Activated CD8-positive, alpha-beta memory T cell treated with anti-CD3 and anti-CD28 coated beads, Interleukin-2, amount 50 U/mL, for 4 hours (primary cell): ENCODE measurements around the gene PATE1.
"Not testable (repeated sequence)": the region's sequence is repeated elsewhere in the genome, so short reads cannot be mapped to it uniquely, and the experiment has no call there.

ENCODE experiments used
- DNase-seq: peaks from one replicate; pipeline ENCODE4 v3.0.0-alpha.2; 2020

The PATE1 gene, protein sequence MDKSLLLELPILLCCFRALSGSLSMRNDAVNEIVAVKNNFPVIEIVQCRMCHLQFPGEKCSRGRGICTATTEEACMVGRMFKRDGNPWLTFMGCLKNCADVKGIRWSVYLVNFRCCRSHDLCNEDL

DNA sequence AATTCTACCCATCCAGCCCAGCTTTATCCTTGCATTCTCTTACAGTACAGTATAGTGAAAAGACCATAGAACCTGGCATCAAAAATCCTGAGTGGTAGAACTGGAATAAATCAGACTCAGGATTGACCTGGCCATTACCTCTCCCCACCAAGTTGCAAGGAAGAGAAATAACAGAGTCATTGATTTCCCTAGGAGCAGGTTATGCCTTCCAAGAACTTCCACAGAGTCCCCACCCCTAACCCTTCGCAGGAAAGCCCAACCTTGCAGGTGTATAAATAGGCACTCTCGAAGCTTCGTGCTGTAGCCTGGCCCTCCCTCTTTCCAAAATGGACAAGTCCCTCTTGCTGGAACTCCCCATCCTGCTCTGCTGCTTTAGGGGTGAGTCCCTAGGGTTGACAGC is at the start of gene PATE1:
TSS of gene PATE1 (plus strand) at position 301 of the 400 bp plus-strand sequence. CDS start at position 327, 26 bp downstream.
- no peak for DNase-seq

DNA sequence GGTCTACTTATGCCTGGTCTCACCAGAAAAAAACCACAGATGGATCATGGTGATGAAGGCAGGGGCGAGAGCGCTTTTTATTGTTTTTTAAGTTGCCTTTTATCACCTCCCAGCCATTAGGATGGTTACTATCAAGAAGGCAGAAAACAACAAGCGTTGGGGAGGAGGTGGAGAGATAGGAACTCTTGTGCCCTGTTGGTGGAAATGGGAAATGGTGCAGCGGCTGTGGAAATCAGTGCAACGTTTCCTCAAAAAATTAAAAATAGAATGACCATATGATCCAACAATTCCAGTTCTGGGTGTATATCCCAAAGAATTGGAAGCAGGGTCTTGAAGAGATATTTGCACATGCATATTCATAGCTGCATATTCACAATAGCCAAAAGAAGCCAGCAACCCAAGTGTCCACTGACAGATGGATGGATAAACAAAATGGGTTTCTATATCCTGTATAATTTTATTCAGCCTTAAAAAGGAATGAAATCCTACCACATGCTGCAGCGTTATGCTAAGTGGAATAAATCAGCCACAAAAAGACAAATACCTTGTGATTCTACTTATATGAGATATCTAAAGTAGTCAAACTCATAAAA is 45.0 kb upstream of the PATE1 start:
- DNase-seq, result no peak

DNA sequence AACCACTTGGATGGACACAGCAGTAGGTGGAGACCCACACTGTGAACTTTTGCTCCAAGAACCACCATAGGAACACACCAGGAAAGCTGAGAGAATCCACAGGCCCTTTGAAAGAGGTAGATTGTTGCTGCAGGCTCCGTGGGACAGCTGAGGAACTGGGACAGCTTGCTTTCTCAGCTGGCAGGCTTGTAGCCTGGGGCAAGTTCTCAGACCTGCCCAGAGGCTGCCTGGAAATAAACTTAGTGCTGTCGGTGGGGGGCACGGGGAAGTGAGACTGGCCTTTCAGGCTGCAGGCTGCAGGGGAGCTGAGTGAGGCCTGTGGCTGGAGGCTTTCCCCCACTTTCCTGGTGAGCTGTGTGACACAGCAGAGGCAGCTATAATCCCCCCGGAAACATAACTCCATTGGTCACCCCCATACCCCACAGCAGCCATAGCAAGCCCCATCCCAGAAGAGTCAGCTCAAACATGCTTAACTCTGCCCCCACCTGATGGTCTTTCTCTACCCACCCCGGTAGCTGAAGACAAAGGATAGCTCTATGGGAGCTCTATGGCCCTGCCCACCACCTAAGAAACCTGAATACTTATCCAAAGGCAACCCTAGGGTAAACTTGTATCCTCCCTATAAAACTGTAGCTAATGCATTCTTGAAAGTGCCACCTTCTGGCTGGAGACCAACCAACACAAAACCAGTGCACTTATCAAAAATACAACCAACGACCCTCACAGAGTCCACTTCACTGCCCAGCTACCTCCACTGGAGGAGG is 44.0 kb upstream of the PATE1 start:
- DNase-seq, result no peak

DNA sequence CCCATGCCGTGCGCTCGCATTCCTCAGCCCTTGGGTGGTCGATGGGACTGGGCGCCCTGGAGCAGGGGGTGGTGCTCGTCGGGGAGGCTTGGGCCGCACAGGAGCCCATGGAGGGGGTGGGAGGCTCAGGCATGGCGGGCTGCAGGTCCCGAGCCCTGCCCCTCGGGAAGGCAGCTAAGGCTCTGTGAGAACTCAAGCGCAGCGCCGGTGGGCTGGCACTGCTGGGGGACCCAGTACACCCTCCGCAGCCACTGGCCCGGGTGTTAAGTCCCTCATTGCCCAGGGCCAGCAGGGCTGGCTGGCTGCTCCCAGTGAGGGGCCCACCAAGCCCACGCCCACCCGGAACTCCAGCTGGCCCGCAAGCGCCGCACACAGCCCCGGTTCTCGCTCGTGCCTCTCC is 41.4 kb upstream of the PATE1 start:
- not testable (repeated sequence) for DNase-seq

DNA sequence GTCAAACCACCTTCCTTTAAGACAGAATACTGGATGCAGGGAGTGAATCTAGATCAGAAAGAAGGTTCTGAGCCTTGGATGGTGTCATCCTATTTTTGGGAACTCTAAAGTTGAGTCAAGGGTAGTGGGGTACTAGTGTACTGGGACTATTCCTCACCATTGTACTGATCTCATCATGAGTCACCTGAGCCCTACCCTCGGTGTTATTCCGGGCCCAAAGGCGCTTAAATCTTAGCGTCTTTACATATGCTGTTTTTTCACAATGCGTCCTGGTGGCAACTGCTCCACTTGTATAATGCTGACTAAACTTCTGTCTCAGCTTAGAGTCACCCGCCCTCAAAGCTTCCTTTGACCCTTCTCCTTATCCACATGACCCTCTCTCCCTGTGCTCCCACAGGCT is 25.3 kb upstream of the PATE1 start:
- no peak for DNase-seq

DNA sequence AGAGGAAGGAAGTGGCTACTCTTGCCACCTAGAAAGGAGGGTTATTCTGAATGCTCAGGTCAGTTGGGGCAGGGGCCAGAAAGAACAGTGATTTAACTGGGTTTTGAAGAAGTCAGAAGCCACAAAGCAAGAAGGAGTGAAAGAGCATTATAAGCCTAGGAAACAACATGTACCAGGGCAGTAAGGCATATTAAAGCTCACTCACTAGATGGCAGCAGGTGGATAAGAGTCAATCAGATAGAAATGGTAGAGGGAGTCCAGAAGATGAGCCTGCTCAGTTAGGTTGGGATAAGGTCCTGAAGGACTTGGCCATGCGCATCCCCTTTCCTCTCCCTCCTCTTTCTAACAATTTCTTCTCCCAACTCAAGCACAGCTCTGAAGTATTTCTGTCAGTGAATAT is 22.0 kb upstream of the PATE1 start:
- DNase-seq, result no peak

DNA sequence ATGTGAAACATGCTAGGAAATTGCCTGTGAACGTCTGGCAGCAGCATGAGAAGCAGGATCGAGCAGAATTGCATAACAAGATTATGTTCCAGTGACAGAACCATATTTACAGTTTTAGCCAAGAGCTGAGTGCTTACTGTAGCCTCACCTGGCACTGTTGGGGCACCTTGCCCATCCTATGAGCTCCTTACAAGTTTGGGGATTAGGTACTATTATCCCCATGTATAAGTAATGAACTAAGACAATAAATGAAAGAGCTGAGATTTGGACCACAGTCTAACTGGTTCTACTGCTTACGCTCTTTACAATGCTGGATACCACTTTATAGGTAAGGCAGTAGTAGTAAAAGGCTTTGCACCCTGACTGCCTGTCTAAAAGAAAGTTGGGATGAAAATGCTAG is 17.1 kb upstream of the PATE1 start:
- no peak for DNase-seq

DNA sequence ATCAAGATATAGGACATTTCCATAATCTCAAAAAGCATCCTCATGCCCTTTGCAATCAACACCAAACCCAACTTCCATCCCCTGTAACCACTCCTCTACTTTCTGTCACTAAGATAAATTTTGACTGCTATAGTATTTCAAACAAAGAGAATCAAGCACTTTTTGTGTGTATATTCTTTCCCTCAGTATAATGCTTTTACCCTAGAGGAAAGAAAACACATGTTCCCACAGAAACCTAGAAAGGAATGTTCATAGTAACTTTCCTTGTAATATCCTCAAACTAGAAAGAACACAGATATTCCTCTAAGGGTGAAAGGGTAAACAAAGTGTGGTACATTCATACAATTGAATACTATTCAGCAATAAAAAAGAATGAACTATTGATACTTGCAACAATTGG is 5.5 kb upstream of the PATE1 start:
- DNase-seq, result no peak

DNA sequence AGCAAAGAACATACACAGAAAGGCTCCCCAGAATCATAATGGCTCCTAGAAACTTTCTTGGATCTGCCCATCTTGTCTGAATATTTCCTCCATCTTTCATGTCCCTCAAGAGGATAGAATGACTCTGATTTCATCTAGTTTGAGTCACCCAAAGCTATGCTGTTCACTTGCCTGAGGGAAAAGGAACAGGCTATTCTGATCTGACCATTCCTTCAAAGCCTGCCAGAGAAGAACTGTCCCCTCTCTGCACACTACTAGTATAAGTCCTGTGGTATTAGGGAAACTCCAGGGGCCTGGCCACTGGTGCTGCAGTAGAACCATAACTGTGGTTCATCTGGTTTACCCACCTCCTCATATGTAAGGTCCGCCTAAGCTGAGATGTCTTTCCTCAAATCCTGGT is 2.4 kb upstream of the PATE1 start:
- DNase-seq, result no peak

DNA sequence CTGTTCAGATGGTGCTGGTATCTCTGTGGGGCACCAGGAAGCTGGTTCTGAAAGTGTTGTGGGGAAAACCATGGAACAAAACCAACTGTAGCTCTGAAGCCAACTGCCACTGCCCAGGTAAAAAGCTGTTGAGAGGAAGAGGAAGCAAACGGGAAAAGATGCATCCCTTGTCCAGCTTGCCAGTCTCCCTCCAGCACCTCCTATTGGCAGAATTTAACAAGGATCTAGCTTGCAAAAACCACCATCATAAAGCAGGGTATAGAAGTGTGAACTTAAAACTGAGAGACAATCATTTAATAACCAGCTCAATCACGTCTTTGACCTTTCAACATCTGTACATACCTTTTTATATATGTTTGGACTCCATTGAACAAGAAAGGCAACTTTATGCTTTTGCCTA is 4.5 kb downstream of the PATE1 start:
- DNase-seq, result no peak

DNA sequence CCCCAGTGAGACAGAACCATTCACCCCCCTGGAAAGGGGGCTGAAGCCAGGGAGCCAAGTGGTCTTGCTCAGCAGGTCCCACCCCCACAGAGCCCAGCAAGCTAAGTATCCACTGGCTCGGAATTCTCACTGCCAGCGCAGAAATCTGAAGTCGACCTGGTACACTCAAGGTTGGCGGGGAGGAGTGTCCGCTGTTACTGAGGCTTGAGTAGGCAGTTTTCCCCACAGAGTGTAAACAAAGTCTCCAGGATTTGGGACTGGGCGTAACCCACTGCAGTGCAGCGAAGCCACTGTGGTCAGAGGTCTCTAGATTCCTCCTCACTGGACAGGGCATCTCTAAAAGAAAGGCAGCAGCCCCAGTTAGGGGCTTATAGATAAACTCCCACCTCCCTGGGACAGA is 10.0 kb downstream of the PATE1 start:
- no peak for DNase-seq

DNA sequence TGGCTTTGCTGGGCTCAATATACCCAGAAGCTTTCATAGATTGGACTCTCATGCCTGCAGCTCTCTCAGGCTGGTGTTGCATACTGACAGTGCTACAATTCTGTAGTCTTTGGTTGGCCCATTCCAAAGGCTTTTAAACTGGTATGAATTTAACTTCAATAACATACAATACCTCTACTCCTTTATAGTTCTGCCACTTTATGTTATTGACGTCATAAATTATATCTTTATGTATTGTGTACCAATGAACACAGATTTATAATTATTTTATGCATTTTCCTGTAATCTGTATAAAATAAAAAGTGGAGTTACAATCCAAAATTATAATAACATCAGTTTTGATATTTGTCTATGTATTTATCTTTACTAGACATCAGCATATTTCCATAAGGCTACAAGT is 16.4 kb downstream of the PATE1 start:
- DNase-seq, result no peak

DNA sequence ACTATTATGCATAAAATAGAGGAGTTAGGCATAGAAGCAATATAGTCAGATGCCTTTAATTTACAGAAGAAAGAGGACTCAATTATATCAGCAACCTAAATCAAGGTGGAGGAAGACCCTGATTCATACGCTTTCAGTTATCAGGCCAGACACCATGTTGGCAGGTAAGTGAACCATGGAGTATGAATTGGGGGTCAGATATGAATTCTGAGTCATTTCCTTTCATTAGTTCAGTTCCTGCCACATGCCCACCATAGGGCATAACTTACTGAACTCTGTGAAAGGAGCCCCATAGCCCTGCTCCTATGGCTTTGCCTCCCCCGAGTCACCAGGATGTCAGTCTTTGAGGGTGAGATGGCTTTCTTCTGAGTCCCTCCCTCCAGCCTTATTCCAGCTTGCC is 17.4 kb downstream of the PATE1 start:
- DNase-seq, result no peak

DNA sequence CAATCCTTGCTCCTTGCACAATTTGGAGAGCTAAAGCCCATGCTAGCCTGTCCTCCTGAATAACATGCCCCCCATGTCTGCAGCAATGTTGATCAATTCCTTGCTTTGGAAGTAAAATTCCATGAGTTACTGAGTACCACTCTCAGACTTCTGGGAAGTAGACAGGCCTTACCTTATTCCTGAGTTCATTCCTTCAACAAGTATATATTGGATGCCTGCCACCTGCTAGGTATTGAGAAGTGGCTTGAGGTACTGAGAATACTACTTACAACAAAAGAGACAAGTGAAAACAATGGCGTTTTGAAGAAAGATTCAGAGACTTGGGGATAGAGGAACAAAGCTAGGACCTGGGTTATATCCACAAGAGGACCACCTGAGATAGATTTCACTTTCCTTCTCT is 20.2 kb downstream of the PATE1 start:
- DNase-seq, result no peak

DNA sequence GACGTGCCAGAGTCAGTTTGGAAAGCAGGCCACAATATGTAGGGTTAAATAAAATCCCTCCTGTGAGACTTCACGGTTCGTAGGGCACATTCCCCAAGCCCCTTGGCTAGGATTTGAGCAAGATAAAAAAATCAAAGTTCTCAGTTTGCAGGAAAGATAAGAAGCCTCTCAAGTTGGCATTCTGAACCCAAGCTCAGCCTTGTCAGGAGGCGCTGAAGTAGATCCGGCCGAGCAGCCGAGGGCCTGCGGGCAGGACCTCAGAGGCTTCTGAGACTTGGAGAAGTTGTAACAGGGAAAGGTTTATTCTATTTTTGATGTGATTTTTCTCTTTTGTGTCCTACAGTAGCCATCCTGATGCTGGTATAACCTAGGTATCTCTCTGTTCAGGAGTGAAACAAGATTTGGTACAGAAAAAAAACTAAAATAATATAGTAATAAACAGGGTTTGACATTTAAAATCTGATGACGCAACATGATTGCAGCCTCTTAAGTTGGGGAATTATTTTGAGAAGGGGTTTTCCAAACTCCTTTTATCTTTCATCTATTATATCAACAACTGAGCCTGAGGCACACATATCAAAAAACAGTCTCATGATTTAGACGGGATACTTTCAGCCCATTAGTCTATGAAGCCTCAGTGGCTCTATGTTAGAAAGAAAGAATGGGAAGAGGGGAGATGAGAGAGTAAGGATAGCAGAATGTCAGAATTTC is 22.4 kb downstream of the PATE1 start:
- no peak for DNase-seq

DNA sequence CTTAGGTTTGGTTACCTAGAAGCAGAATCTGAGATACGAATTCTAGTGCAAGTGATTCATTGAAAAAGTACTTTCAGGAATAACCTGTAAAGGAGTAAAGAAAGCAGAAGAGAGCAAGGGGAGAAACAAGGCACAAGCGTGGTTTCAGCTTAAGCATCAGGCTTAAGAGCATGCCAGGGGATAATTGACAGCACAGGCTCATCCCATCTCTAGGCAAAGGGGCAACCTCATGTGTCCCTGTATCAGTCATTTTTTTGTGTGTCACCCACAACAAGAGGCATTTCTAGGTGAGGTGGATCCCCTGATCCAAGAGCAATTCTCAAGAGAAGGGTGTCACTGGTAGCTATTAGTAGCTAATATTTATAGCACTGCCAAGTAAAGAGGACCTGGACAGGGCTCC is 24.5 kb downstream of the PATE1 start:
- no peak for DNase-seq

DNA sequence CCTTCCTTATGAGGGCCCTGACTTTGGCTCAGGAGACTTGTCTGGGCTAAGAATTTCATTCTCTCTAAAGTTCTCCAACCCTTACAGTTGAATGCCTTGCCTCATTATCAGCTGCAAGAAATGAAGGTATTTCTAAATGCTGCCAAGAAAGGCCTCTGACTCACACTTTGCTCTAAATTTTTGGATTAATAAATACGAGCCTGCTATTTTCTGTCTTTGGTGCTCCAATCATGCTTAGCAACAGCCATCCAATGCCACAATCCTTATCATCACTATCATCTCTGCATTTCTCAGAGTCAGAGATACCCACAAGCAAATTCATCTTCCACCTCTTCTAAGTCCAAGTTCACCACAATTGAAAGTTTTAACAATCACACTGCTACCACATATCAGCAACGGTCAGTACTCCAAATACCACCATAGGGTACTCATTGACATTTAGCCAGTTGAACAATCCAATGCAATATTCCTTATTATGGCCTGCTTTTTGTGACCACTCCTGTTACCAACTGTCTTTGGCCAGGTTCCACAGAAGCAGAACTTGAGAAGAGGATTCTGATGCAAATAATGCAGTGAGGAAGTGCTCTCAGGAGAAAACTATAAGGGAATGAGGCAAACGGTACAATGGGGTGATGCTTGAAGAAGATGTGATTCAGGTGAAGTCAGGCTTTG is 26.9 kb downstream of the PATE1 start:
- no peak for DNase-seq

DNA sequence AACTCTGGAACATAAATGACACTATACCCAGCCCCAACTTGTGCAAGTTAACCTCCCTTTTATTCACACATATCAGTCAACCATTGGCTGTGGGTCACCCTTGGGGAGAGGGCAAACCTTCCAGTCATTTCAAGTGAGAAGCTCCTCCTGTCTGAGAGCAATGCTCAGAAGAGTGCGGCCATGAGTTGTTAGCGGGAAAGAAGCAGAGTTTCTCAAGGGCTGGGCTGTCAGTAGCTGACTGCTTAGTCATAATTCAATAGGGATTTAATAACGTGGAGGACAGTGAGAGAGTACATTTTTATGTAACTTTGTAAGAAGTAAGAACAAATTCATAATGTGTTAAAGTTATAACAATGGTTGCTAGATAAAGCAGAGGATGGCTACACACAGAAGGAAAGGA is 27.4 kb downstream of the PATE1 start:
- DNase-seq, result no peak

DNA sequence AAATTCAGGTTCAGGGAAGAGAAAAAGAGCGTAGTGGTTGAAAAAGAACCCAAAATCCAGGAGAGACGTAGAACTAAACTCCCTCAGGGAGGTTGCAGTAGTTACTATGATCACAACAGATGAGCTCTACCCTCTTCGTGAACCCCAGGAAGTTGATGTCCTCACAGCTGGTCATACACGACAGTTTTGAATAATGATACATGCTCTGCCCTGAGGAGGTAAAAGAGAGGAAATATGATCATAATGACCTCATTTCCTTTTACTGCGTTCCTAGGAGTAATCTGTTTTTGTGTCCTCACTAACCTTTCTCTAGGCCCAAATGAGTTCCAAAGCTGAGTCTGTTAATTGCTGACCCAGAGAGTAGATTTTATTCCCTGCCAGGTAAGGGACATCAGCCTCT is 31.2 kb downstream of the PATE1 start:
- DNase-seq, result no peak

DNA sequence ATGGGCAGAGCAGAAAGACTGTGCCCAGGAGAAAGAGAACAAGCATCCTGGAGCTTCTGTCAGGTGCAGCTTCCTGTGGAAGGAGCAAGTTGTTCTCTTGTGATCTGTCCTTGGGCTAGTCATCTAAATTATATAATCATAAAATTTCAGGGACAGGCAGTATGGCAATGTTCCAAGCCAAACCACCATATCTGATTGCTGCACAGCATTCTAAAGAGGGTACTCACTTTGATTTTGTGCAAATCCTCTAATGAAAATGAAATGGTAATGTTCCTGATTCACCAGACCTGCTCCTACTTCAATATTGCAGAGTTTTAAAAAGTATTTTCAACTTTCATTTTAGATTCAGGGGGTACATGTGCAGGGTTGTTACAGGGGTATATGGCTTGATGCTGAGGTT is 32.6 kb downstream of the PATE1 start, which contains the start of gene PATE2:
TSS of gene PATE2 (minus strand) at position 101 of the 400 bp plus-strand sequence. CDS start at position 46, 55 bp downstream.
- no peak for DNase-seq

DNA sequence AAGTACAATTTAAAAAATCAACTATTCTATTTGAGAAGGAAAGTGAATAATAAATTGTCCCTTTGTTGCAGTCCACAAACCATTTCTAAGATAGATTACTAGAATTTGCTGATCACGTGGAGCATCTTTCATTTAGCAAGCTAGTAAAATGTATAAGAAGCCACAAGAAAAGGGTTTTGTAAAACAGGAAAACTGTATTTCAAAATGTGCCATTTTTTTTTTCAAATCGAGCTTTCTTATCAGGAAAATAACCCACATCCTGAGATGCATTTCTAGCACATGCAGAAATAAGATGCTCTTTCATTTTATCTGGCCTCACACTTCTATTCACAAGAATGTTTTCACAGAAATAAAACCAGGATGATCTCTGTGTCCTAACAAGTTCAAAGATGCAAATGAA is 38.6 kb downstream of the PATE1 start:
- DNase-seq, result no peak

DNA sequence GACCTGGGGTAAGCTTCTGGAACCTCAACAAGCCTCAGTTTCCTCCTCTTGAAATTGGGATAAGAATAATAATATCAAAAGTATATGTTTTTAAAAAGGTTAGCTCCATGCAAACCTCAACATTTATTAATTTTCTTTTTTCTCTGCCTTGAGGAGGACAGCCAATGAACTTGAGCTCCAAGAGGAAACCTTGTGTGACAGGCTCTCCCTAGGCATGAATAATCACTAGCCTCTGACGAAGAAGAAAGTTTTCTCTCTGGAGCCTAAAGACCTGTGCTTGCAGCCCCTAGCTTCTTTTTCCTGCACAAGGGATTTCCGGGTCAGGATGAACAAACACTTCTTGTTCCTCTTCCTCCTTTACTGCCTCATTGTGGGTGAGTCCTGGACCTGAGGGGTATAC is 41.7 kb downstream of the PATE1 start, which contains the start of gene PATE3:
TSS of gene PATE3 (plus strand) at position 301 of the 400 bp plus-strand sequence. CDS start at position 326, 25 bp downstream.
- no peak for DNase-seq

DNA sequence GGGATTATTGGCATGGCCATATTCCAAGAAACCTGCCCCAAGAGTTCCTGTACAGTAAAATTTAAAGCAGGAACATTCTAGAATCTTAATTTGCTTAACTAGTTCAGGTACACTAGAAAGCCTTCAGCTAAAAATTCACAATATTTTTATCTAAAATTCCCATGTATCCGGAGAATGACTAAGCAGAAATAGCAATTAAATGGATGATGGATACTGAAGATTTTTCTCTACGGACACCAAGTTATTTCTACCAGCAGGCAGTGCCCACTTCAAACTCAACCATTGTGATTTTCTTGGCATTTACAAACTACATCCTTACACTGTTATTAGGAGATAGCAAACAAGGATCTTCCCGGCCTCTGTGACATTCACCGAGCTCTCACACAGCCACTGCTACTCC is 44.7 kb downstream of the PATE1 start:
- DNase-seq, result no peak
